GM19099 (cell line): Measurements from ENCODE around the gene GFY.

Source experiments
- POLR2A ChIP-seq: IDR thresholded peaks from 3 replicates; pipeline ENCODE4 v1.6.1; 2011; ENCODE audit warnings: low read depth; ENCODE audit not compliant: insufficient read length; ENCODE audit errors: extremely low read depth

The GFY gene

DNA sequence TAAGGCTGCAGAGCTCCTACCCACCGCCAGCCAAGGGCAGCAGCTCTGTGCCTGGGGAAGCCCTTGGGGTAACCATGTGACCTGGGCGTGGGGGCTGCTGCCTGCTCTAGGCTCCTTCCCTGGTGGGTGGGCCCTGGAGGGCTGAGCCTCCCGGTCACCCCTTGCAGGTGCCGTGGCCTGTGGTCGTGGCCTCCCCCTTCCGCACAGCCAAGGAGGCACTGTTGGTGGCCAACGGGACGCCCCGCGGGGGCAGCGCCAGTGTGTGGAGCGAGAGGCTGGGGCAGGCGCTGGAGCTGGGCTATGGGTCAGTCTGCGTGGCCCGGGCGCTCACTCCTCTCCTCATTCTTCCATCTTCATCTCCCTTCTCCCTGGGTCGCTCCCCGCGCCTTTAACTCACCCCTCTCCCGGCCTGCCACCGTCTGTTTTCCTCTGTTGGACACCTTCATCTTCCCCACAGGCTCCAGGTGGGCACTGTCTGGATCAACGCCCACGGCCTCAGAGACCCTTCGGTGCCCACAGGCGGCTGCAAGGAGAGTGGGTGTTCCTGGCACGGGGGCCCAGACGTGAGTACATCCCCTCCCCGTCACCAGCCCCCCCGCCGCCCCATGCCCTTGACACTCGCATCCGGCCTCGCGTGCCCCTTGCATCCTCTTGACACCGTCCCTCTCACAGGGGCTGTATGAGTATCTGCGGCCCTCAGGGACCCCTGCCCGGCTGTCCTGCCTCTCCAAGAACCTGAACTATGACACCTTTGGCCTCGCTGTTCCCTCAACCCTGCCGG is 39.0 kb downstream of the GFY start:
- TF ChIP-seq POLR2A = no peak

DNA sequence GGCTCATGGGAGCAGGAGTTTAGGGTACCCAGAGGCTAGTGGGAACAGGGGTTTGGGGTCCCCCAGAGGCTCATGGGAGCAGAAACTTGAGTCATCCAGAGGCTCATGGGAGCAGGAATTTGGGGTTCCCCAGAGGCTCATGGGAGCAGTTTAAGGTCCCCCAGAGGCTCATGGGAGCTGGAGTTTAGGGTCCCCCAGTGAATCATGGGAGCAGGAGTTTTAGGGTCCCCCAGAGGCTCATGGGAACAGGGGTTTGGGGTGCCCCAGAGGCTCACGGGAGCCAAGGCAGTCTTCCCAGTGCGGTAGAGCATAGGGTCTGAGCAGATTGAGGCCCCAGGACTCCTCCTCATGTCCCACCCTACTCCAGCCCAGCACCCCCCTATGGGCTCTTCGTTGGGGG is 40.2 kb downstream of the GFY start:
- TF ChIP-seq POLR2A = no peak

DNA sequence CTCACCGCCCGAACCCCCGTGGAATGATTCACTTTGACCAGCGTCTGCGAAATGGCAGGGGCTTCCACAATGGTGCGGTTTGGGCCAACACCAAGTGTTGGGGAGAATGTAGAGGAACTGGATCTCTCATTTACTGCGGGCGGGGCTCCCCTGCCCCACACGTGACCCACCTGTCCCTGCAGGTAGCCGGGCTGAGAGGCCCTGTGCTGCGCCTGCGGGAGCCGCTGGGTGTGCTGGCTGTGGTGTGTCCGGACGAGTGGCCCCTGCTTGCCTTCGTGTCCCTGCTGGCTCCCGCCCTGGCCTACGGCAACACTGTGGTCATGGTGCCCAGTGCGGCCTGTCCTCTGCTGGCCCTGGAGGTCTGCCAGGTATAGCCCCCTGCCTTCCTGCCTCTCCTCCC is 43.0 kb downstream of the GFY start:
- TF ChIP-seq POLR2A = no peak

DNA sequence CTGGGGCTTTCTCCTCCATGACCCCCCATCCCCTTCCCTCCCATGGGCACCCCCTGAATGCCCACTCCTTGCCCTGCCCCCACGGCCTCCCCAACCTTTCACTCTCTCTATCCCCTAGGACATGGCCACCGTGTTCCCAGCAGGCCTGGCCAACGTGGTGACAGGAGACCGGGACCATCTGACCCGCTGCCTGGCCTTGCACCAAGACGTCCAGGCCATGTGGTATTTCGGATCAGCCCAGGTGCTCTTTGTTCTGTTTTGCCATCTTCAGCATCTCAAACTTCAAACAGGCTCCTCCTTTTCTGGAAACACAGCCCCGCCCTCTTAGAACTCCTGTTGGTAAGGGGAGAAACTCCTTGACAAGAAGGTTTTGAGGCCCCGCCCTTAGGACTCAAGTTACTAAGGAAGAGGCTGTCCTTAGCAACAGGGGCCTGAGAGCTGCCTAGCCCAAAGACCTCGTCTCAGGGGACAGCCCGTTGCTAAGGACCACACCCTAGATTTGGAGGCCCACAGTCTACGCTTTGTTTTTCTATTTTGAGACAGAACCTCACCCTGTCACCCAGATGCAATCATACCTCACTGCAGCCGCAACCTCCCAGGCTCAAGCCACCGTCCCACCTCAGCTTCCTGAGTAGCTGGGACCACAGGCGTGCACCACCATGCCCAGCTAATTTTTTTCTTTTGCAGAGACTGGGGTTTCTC is 43.7 kb downstream of the GFY start:
- TF ChIP-seq POLR2A = no peak

DNA sequence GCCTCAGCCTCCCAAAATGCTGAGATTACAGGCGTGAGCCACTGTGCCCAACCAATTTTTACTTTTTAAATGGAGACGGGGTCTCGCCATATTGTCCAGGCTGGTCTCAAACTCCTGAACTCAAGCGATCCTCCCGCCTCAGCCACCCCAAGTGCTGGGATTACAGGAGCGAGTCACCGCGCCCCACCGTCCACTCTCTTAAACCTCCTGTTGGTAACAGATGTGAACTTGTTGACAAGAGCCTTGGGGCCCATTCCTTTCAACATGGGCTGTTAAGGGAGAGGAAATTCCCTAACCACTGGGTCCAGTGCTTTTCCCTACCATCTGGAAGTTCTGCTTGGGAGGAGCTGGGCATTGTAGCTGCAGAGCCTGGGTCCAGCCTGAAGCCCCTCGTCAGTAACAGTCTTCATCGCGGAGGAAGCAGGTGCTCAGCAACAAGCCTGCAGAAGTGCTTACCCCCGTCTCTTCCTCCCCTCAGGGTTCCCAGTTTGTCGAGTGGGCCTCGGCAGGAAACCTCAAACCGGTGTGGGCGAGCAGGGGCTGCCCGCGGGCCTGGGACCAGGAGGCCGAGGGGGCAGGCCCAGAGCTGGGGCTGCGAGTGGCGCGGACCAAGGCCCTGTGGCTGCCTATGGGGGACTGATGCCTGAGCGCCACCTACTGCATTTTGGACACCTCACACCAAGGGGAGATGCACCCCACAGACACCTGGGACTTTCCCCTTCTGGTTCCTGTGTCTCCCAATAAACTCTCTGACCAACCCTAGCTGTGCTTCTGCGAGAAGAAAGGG is 44.8 kb downstream of the GFY start:
- peak; percentile 30 for TF ChIP-seq POLR2A

DNA sequence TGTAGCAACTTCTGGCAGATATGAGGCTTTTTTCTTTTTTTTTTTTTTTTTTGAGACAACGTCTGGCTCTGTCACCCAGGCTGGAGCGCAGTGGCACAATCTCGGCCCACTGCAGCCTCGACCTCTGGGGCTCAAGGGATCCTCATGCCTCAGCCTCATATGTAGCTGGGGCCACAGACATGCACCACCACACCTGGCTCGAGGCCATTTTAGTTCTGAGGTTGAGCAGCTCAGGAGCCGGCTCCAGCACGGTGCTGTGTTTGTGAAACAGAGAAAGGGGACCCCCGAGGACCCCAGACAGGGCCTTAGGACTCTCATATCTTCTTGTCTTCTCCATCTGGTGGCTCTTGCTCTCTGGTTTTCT is 45.4 kb downstream of the GFY start:
- no peak for TF ChIP-seq POLR2A

DNA sequence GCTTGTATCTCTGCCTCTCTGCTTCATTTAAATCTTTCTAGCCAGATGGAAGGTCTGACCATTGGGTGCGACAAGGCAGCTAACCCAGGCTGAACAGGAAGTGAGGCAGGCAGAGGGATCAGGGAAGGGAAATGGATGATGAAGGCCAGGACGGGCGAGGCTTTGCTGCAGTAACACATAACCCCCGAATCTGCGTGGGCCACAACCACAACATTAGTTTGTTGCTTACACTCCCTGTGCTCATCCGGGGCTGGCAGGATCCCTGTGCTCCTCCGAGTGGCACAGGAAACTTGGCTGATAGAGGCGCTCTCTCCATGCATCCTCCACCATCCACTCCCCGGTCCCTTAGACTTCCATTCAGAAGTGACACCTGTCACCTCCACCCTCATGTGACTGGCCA is 47.7 kb downstream of the GFY start:
- no peak for TF ChIP-seq POLR2A

DNA sequence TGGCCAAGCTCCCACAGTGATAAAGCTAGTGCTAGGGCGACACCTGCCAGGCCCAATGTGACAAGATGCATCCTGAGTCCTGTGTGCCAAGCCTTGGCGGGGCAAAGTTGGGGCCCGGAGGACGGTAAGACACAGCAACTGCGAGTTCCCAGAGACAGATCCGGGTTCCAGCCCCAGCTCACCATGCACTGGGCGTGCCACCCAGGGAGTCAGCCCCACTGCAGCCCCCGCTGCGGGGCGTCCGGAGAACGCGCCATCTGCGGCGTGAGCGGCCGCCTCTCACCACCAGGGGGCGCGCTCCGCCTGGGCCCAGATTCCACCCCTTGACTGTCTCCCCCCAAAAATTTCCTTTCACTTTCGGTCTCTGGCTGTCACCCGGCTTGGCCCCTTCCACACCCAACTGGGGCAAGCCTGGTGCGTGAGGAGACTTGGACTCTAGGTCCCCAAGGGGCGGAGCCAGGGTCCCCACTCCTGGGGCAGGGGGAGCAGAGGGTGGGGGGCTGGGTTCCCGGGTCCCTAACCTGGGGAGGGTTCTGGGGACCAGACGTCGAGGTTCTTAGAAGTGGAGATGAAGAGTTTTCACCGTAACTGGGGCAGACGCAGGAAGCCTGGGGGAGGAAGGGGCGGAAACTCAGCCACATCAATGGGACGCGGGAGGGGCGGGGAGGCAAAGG is 48.8 kb downstream of the GFY start, which contains the start of gene FLT3LG:
FLT3LG (plus strand) TSS at position 348 of the 674 bp plus-strand sequence. CDS start 425 bp downstream, outside the sequence.
- TF ChIP-seq POLR2A = peak; percentile 64

DNA sequence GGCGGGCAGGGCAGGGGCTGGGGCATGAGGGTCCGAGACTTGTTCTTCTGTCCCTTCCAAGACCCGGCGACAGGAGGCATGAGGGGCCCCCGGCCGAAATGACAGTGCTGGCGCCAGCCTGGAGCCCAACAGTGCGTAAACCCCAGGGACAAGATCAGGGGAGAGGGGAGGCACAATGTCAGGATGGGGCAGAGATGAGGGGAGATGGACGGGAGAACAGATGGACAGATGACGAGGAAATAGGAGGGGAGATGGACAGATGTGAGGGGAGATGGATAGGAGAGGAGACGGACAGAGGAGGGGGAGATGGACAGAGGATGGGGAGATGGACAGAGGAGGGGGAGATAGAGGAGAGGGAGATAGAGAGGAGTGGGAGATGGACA is 49.3 kb downstream of the GFY start:
- no peak for TF ChIP-seq POLR2A

DNA sequence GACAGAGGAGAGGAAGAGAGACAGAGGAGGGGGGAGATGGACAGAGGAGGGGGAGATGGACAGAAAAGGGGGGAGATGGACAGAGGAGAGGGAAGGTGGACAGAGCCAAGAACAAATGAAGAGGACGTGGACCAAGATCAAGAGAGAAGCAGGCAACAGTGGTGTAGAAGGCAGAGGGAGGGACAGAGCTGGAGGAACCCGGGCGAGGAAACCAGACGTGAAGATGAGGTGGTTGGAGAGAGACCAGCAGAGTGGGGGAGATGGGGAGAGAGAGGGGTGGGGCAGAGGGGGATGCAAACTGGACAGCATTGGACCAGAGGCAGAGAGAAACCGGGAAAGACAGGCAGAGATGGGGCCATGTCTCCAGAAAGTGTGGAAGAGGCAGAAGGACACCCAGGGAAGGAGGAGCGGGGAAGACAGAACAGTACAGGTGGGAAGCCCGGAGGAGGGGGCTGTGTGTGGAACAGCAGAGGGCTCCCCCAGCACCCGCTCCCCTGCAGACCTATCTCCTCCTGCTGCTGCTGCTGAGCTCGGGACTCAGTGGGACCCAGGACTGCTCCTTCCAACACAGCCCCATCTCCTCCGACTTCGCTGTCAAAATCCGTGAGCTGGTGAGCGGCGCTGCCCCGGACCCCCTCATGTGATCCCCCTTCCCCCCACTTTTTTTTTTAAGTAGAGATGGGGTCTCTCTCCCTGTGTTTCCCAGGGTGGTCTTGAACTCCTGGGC is 50.2 kb downstream of the GFY start:
- no peak for TF ChIP-seq POLR2A

DNA sequence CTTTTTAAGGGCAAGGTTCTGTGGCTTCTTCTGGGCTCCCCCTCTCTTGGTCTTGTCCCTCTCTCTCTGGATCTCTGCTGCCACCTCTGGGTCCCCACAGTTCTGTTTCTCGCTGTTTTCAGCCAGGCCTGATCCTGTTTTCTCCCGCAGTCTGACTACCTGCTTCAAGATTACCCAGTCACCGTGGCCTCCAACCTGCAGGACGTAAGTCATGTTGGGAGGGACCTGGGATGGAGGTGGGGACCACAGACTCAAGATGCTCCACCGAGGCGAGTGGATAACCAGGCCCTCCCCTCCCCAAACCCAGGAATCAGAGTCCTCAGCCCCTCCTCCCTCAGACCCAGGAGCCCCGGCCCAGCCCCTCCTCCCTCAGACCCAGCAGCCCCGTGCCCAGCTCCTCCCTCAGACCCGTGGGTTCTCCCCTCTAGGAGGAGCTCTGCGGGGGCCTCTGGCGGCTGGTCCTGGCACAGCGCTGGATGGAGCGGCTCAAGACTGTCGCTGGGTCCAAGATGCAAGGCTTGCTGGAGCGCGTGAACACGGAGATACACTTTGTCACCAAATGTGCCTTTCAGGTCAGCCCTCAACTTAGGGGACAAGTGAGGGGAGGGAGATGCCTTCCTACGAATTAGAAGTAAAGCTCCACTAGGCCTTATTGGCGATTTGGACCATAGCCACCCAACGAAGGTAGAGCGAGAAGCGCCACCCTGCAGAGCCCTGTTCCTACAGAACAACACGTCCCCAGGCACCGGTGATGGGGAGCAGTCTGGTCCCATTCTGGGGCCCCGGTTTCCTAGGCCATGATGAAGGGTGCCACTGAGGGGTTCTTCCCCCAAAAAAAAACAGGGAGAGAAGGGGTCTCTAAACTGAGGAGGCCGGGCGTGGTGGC is 51.0 kb downstream of the GFY start:
- no peak for TF ChIP-seq POLR2A
